K562 (cell line): ENCODE results near the gene PRM1. TPM values are rescaled to one million over a fixed set of nuclear protein-coding genes. Genes with fewer than 3 reads are reported as not detected.

Experiments
- ARHGAP35 ChIP-seq: fragments of 450-650 bp; IDR thresholded peaks from 2 replicates; pipeline ENCODE4 v1.6.1; 2018; ENCODE audit not compliant: partially characterized antibody
- FOXA1 ChIP-seq: fragments of 450-650 bp; IDR thresholded peaks from 2 replicates; pipeline ENCODE4 v1.6.1; 2016; ENCODE audit warnings: mild to moderate bottlenecking, borderline replicate concordance
- ILK ChIP-seq: fragments of 450-650 bp; IDR thresholded peaks from 2 replicates; pipeline ENCODE4 v1.6.1; 2016; ENCODE audit warnings: missing genetic modification characterization, low read depth, mild to moderate bottlenecking, missing compliant biosample characterization, moderate library complexity, borderline replicate concordance
- KAT7 ChIP-seq: sonication (generic); formaldehyde crosslinking; IDR thresholded peaks from 2 replicates; pipeline ENCODE4 v1.8.0; 2022; ENCODE audit warnings: missing genetic modification reagents, mild to moderate bottlenecking, borderline replicate concordance
- MYNN ChIP-seq, 2 experiments: sonication (generic); formaldehyde crosslinking in 1 of 2; IDR thresholded peaks; 2 replicates each; pipeline versions ENCODE4 v1.5.0 to v1.6.1; 2016 to 2020; ENCODE audit warnings: antibody characterized with exemption in 1 of 2, missing genetic modification reagents in 1 of 2
- NELFE ChIP-seq: IDR thresholded peaks from 2 replicates; pipeline ENCODE4 v1.6.1; 2011; ENCODE audit warnings: mild to moderate bottlenecking; ENCODE audit not compliant: insufficient read depth, insufficient read length
- NFRKB ChIP-seq: fragments of 450-650 bp; IDR thresholded peaks from 2 replicates; pipeline ENCODE4 v1.6.1; 2016; ENCODE audit warnings: low read depth
- NR4A1 ChIP-seq, 2 experiments: fragments of 250-450 bp in 1 of 2; fragments of 450-650 bp in 1 of 2; sonication (Bioruptor Pico) in 1 of 2; IDR thresholded peaks; 2 replicates each; pipeline versions ENCODE4 v1.4.0 to v1.6.1; 2016 to 2020; ENCODE audit warnings: mild to moderate bottlenecking in 2 of 2, missing compliant biosample characterization in 1 of 2, missing genetic modification characterization in 1 of 2, moderate library complexity in 1 of 2
- POLR2AphosphoS5 ChIP-seq: IDR thresholded peaks from 2 replicates; pipeline ENCODE4 v1.6.1; 2011; ENCODE audit warnings: mild to moderate bottlenecking, low read depth, low read length, moderate library complexity; ENCODE audit not compliant: control insufficient read depth, insufficient read depth
- SMAD4 ChIP-seq: fragments of 250-450 bp; sonication (Bioruptor Pico); conservative IDR thresholded peaks from 2 replicates; pipeline ENCODE4 v1.8.0; 2021; ENCODE audit warnings: inconsistent platforms, mild to moderate bottlenecking, moderate library complexity
- SMARCE1 ChIP-seq: fragments of 450-650 bp; IDR thresholded peaks from 2 replicates; pipeline ENCODE4 v1.7.1; 2016; ENCODE audit warnings: mild to moderate bottlenecking
- TCF7L2 ChIP-seq: fragments of 150-350 bp; IDR thresholded peaks from 2 replicates; pipeline ENCODE4 v1.6.1; 2016; ENCODE audit warnings: low read depth, mild to moderate bottlenecking, low read length, moderate library complexity
- TRIM24 ChIP-seq, 2 experiments: fragments of 450-650 bp; IDR thresholded peaks; 2 replicates each; pipeline ENCODE4 v1.6.1; 2016
- TSC22D4 ChIP-seq: fragments of 450-650 bp; IDR thresholded peaks from 2 replicates; pipeline ENCODE4 v1.6.1; 2016; ENCODE audit warnings: missing genetic modification characterization, missing biosample characterization, control low read depth
- ZBTB1 ChIP-seq: sonication (generic); formaldehyde crosslinking; IDR thresholded peaks from 2 replicates; pipeline ENCODE4 v1.8.1; 2023; ENCODE audit warnings: missing genetic modification reagents, low read depth, mild to moderate bottlenecking, borderline replicate concordance
- ZFP36 ChIP-seq: fragments of 150-350 bp; IDR thresholded peaks from 2 replicates; pipeline ENCODE4 v1.6.1; 2018; ENCODE audit warnings: low read length, low read depth; ENCODE audit not compliant: partially characterized antibody
- ZNF232 ChIP-seq: sonication (generic); formaldehyde crosslinking; IDR thresholded peaks from 2 replicates; pipeline ENCODE4 v1.8.0; 2022; ENCODE audit warnings: mild to moderate bottlenecking, missing genetic modification reagents
- ZNF3 ChIP-seq: fragments of 250-450 bp; sonication (Bioruptor Pico); IDR thresholded peaks from 2 replicates; pipeline ENCODE4 v1.5.0; 2021; ENCODE audit warnings: mild to moderate bottlenecking, moderate library complexity
- ZNF324 ChIP-seq: fragments of 250-450 bp; sonication (Bioruptor Pico); IDR thresholded peaks from 2 replicates; pipeline ENCODE4 v1.4.0; 2020; ENCODE audit warnings: mild to moderate bottlenecking
- ZNF76 ChIP-seq: fragments of 250-450 bp; sonication (Bioruptor Pico); IDR thresholded peaks from 2 replicates; pipeline ENCODE4 v1.4.0; 2020; ENCODE audit warnings: mild to moderate bottlenecking, moderate library complexity, borderline replicate concordance
- polyA plus RNA-seq, 8 experiments: library from polyadenylated mRNA; depleted of rRNA in 4 of 8; stranded (reverse) in 5 of 8; unstranded in 3 of 8; fragments of >200 nt; fragmentation: Nextera tagmentation in 2 of 8; fragmentation: Illumina TruSeq in 1 of 8; extraction: Ambion mirVana in 2 of 8; extraction: Trizol in 1 of 8; gene quantifications; 2 replicates each; pipeline versions ENCODE4 v1.2.1 to v1.2.3, GENCODE V29; 2011 to 2014; ENCODE audit warnings: inconsistent platforms in 1 of 8, missing spikeins in 1 of 8
- total RNA-seq, 7 experiments: library from RNA; depleted of rRNA in 6 of 7; stranded (reverse); fragments of >200 nt in 6 of 7; fragmentation: Illumina TruSeq in 2 of 7; extraction: Trizol in 2 of 7; gene quantifications; 2 replicates each; pipeline versions ENCODE4 v1.2.1 to v1.2.3, GENCODE V29; 2011 to 2021; ENCODE audit warnings: low replicate concordance in 1 of 7
- TF ChIP-seq, protein P1 (sequence below): fragments of 250-450 bp; sonication (Bioruptor Pico); IDR thresholded peaks from 2 replicates; pipeline ENCODE4 v1.4.0; 2020; ENCODE audit warnings: borderline replicate concordance
- TF ChIP-seq, protein P2 (sequence below): IDR thresholded peaks from 3 replicates; pipeline ENCODE4 v1.6.1; 2011; ENCODE audit warnings: borderline replicate concordance, mild to moderate bottlenecking, moderate library complexity; ENCODE audit not compliant: insufficient read length; ENCODE audit errors: extremely low read depth
- TF ChIP-seq, protein P3 (sequence below): fragments of 250-450 bp; sonication (Bioruptor Pico); IDR thresholded peaks from 2 replicates; pipeline ENCODE4 v1.9.0; 2021; ENCODE audit warnings: mild to moderate bottlenecking

PRM1 gene
- total and polyA plus RNA-seq, 9 of the 15 experiments (the other 6 are each of a cell fraction or from before 2014, with no cell fraction given), result not detected

DNA sequence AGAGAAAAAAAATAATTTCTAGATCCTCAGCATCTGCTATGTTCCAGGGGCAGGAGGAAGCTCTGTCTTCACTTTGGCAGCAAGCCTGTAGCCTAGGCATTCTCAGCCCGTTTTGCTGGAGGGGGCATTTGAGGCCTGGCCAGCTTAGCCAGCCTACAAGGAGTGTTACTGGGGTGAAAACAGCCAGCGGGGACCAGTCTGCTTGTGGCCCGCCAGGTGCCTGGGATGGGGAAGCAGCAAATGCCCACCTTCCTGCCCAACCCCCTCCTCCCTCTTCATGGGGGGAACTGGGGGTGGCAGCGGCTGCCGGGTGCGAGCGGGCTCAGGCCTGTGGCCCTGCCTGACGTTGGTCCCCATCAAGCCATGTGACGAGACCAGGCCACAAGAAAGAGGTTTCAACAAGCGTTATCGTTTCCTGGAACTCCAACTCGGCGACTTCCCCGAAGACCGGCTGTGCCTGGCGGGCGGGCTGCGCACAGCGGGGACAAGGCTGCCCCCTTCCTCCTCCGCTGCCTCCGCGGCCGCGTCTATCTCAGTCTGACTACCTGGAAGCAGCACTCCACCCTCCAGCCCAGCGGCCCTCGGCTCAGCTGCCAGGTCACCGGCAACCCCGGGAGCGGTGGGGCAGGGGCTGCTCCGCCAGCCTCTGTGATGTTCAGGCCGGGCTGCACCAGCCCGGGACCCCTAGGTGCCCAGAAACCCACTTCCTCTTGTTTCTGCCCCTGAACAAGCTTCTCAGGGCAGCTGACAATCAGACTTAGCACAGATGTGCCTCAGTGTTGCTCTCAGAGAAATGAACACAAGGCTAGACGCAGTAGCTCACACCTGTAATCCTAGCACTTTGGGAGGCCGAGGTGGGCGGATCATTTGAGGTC is 48.0 kb downstream of the PRM1 start (continued):
- TF ChIP-seq TCF7L2 (no peak), TRIM24 (IDR thresholded peaks at IDR 0.05) (peak in 1 of 2 experiments; percentile 69; a peak in 1 of 4 replicates), ARHGAP35 (no peak), TSC22D4 (tag) (no peak), KAT7 (CRISPR knock-in tag) (no peak), ZBTB1 (CRISPR knock-in tag) (peak; percentile 20; the same call in 1 of the 2 replicates), SMARCE1 (peak; percentile 55; the same call in 1 of the 2 replicates), ZNF76 (CRISPR knock-in tag) (peak; percentile 97), ZNF3 (no peak), NFRKB (peak; percentile 97), SMAD4 (CRISPR knock-in tag) (peak; percentile 99), ZFP36 (peak; percentile 22), NR4A1 (CRISPR knock-in tag; IDR thresholded peaks at IDR 0.05) (peak; percentile 93; the same call in 1 of the 2 replicates), NR4A1 (tag; IDR thresholded peaks at IDR 0.05) (peak; percentile 98), FOXA1 (no peak), ZNF324 (CRISPR knock-in tag) (0 out of 2 replicates have a peak, but pooled peaks have one; percentile 22), ILK (tag) (no peak), MYNN (IDR thresholded peaks at IDR 0.05) (peak; percentile 83), MYNN (CRISPR knock-in tag; IDR thresholded peaks at IDR 0.05) (no peak), ZNF232 (CRISPR knock-in tag) (no peak), POLR2AphosphoS5 (no peak), NELFE (no peak)
- TF ChIP-seq, protein P1, sequence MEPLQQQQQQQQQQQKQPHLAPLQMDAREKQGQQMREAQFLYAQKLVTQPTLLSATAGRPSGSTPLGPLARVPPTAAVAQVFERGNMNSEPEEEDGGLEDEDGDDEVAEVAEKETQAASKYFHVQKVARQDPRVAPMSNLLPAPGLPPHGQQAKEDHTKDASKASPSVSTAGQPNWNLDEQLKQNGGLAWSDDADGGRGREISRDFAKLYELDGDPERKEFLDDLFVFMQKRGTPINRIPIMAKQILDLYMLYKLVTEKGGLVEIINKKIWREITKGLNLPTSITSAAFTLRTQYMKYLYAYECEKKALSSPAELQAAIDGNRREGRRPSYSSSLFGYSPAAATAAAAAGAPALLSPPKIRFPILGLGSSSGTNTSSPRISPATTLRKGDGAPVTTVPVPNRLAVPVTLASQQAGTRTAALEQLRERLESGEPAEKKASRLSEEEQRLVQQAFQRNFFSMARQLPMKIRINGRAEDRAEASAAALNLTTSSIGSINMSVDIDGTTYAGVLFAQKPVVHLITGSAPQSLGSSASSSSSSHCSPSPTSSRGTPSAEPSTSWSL (CRISPR knock-in tag), result peak; percentile 85; the same call in 1 of the 2 replicates
- TF ChIP-seq, protein P2, sequence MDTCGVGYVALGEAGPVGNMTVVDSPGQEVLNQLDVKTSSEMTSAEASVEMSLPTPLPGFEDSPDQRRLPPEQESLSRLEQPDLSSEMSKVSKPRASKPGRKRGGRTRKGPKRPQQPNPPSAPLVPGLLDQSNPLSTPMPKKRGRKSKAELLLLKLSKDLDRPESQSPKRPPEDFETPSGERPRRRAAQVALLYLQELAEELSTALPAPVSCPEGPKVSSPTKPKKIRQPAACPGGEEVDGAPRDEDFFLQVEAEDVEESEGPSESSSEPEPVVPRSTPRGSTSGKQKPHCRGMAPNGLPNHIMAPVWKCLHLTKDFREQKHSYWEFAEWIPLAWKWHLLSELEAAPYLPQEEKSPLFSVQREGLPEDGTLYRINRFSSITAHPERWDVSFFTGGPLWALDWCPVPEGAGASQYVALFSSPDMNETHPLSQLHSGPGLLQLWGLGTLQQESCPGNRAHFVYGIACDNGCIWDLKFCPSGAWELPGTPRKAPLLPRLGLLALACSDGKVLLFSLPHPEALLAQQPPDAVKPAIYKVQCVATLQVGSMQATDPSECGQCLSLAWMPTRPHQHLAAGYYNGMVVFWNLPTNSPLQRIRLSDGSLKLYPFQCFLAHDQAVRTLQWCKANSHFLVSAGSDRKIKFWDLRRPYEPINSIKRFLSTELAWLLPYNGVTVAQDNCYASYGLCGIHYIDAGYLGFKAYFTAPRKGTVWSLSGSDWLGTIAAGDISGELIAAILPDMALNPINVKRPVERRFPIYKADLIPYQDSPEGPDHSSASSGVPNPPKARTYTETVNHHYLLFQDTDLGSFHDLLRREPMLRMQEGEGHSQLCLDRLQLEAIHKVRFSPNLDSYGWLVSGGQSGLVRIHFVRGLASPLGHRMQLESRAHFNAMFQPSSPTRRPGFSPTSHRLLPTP, result no peak
- TF ChIP-seq, protein P3, sequence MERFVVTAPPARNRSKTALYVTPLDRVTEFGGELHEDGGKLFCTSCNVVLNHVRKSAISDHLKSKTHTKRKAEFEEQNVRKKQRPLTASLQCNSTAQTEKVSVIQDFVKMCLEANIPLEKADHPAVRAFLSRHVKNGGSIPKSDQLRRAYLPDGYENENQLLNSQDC (CRISPR knock-in tag), result no peak
